Activated CD8-positive, alpha-beta T cell treated with anti-CD3 and anti-CD28 coated beads, Interleukin-2, amount 10 ng/mL, durations not matched to agents 7 days and 5 days (primary cell): ENCODE results near the gene BNIPL. TPM values are rescaled to one million over a fixed set of nuclear protein-coding genes. Genes with fewer than 3 reads are reported as not detected.
A peak's percentile ranks its signal among the peaks of the same experiment; 100 is the strongest.

Source experiments
- ATAC-seq: fragments of 150-1000 bp; cut with Tn5 transposase; one replicate; pipeline ENCODE4 v1.10.0; 2021; ENCODE audit warnings: moderate library complexity
- CTCF ChIA-PET: fragments of 350-600 bp; sonication (Branson Sonifier 250); formaldehyde crosslinking; loops from one replicate; lab custom pipeline; 2021; ENCODE audit warnings: antibody characterized with exemption; lab: Charles Lee
- POLR2A ChIA-PET: fragments of 350-600 bp; sonication (Branson Sonifier 250); formaldehyde crosslinking; loops from one replicate; lab custom pipeline; 2021; ENCODE audit warnings: antibody characterized with exemption; lab: Charles Lee
- DNase-seq: peaks from one replicate; pipeline ENCODE4 v3.0.0-alpha.2; 2020
- H3K27ac Mint-ChIP-seq: one replicate; pipeline ENCODE4 v1.8.0; 2021; ENCODE audit warnings: mild to moderate bottlenecking, mixed read lengths
- H3K27me3 Mint-ChIP-seq: one replicate; pipeline ENCODE4 v1.8.0; 2021; ENCODE audit warnings: low read depth, mixed read lengths
- H3K36me3 Mint-ChIP-seq: one replicate; pipeline ENCODE4 v1.8.0; 2021; ENCODE audit warnings: low read depth, mixed read lengths
- H3K4me1 Mint-ChIP-seq: one replicate; pipeline ENCODE4 v1.8.0; 2021; ENCODE audit warnings: low read depth, mixed read lengths
- H3K4me3 Mint-ChIP-seq: one replicate; pipeline ENCODE4 v1.8.0; 2021; ENCODE audit warnings: mild to moderate bottlenecking, mixed read lengths
- H3K9me3 Mint-ChIP-seq: one replicate; pipeline ENCODE4 v1.8.0; 2022; ENCODE audit warnings: mixed read lengths; ENCODE audit not compliant: insufficient read depth
- total RNA-seq, 2 experiments: library from RNA; stranded (reverse); gene quantifications; one replicate each; pipeline ENCODE4 v1.2.3, GENCODE V29; 2021

The BNIPL gene
- total RNA-seq, 2 experiments from 2014 or later, result 1.1 to 1.8 TPM

DNA sequence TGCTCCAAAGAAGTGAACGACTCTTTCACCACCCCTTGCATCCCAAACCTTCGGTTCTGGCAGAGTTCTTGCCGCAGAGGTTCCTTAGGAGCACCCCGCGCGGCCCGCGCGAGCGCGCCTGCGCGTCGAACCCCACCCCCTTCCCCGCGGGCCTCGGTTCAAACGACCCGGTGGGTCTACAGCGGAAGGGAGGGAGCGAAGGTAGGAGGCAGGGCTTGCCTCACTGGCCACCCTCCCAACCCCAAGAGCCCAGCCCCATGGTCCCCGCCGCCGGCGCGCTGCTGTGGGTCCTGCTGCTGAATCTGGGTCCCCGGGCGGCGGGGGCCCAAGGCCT is 11.2 kb downstream of the BNIPL start, which contains the start of gene C1orf56:
TSS of gene C1orf56 (plus strand) at position 161 of the 334 bp plus-strand sequence. CDS start at position 258, 97 bp downstream.
- CTCF ChIA-PET, result interaction anchor here (0.7 to 7.8 kb wide), 14 partner anchors 9 to 204 kb away, joined by 3 to 77 read pairs (median 5); partner anchors contain the start of genes ANXA9, CDC42SE1, MINDY1 and MLLT11
- H3K27ac Mint-ChIP-seq, result peak within 1 kb of the TSS; percentile 90
- peaks cover 28% of the 10 kb centered on the region for H3K36me3 Mint-ChIP-seq
- no peaks in the 10 kb centered on the region for H3K27me3 Mint-ChIP-seq
- no peaks in the 10 kb centered on the region for H3K9me3 Mint-ChIP-seq
- POLR2A ChIA-PET, result interaction anchor here (1.0 to 4.0 kb wide), 7 partner anchors 11 to 299 kb away, joined by 3 to 32 read pairs (median 4); partner anchors contain the start of genes CDC42SE1, MINDY1, MLLT11 and RFX5
- DNase-seq (peak; percentile 68), ATAC-seq (peak; percentile 64)
- peaks cover 53% of the 10 kb centered on the region for H3K4me1 Mint-ChIP-seq
- H3K4me3 Mint-ChIP-seq, result peak within 1 kb of the TSS; percentile 89

GRCh38 chr1:151047925-151048644 is 11.7 kb downstream of the BNIPL start:
- H3K9me3 Mint-ChIP-seq, result no peaks in the 10 kb centered on the region
- ChIA-PET POLR2A (interaction anchor here (1.0 to 4.0 kb wide), 7 partner anchors 10 to 299 kb away, joined by 3 to 32 read pairs (median 4); partner anchors contain the start of genes CDC42SE1, MINDY1, MLLT11 and RFX5), CTCF (interaction anchor here (0.7 to 7.8 kb wide), 16 partner anchors 12 to 204 kb away, joined by 3 to 77 read pairs (median 5); partner anchors contain the start of genes ANXA9, CDC42SE1, MINDY1 and MLLT11)
- H3K27me3 Mint-ChIP-seq, result no peaks in the 10 kb centered on the region
- H3K27ac Mint-ChIP-seq, result peak overlapping the region; percentile 90
- DNase-seq (peak; percentile 78), ATAC-seq (peak; percentile 80)
- peaks cover 34% of the 10 kb centered on the region for H3K36me3 Mint-ChIP-seq
- peak overlapping the region; percentile 89 for H3K4me3 Mint-ChIP-seq
- H3K4me1 Mint-ChIP-seq, result peaks cover 48% of the 10 kb centered on the region

GRCh38 chr1:151048645-151049032 is 12.3 kb downstream of the BNIPL start:
- Mint-ChIP-seq H3K9me3 (no peaks in the 10 kb centered on the region), H3K27ac (peak overlapping the region; percentile 90), H3K36me3 (peaks cover 39% of the 10 kb centered on the region), H3K4me3 (peak overlapping the region; percentile 89), H3K27me3 (no peaks in the 10 kb centered on the region), H3K4me1 (peaks cover 43% of the 10 kb centered on the region)
- POLR2A ChIA-PET, result interaction anchor here (1.0 to 4.0 kb wide), 4 partner anchors 10 to 233 kb away, joined by 3 to 32 read pairs (median 4); partner anchors contain the start of genes CDC42SE1 and MLLT11
- no peak for DNase-seq
- ATAC-seq, result no peak
- CTCF ChIA-PET, result interaction anchor here (0.7 to 7.8 kb wide), 12 partner anchors 11 to 93 kb away, joined by 3 to 77 read pairs (median 5); partner anchors contain the start of genes CDC42SE1, MINDY1 and MLLT11

DNA sequence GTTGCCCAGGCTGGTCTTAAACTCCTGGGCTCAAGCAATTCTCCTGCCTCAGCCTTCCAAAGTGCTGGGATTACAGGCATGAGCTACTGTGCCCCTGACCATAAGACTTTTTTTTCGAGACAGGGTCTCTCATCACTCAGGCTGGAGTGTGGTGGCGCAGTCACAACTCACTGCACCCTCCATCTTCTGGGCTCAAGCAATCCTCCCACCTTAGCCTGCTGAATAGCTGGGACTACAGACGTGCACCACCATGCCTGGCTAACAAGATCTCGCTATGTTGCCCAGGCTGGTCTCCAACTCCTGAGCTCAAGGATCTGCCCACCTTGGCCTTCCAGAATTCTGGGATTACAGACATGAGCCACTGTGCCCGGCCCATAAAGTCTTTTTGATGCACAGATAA is 13.1 kb downstream of the BNIPL start:
- Mint-ChIP-seq H3K9me3 (no peaks in the 10 kb centered on the region), H3K27ac (no peak overlapping the region), H3K36me3 (peaks cover 47% of the 10 kb centered on the region), H3K4me1 (peaks cover 46% of the 10 kb centered on the region), H3K27me3 (no peaks in the 10 kb centered on the region), H3K4me3 (no peak overlapping the region)
- DNase-seq (no peak), ATAC-seq (no peak)
- CTCF ChIA-PET, result interaction anchor here (1.2 to 7.8 kb wide), 3 partner anchors 11 to 106 kb away, joined by 3 to 77 read pairs (median 60); partner anchors contain the start of genes CDC42SE1 and MLLT11
- POLR2A ChIA-PET, result interaction anchor here (0.7 to 1.1 kb wide), 7 partner anchors 8 to 149 kb away, joined by 3 read pairs; partner anchors contain the start of genes CDC42SE1, GABPB2, PIP5K1A and VPS72

GRCh38 chr1:151050051-151050688 is 13.8 kb downstream of the BNIPL start:
- Mint-ChIP-seq H3K27me3 (no peaks in the 10 kb centered on the region), H3K4me1 (peaks cover 53% of the 10 kb centered on the region), H3K4me3 (no peak overlapping the region), H3K9me3 (no peaks in the 10 kb centered on the region), H3K27ac (peak overlapping the region; percentile 22), H3K36me3 (peaks cover 54% of the 10 kb centered on the region)
- ATAC-seq, result no peak
- no peak for DNase-seq
- ChIA-PET POLR2A (interaction anchor here (0.7 to 1.1 kb wide), 8 partner anchors 7 to 149 kb away, joined by 3 read pairs; partner anchors contain the start of genes CDC42SE1, GABPB2, PIP5K1A and VPS72), CTCF (interaction anchor here (1.2 to 7.8 kb wide), 3 partner anchors 10 to 105 kb away, joined by 3 to 77 read pairs (median 60); partner anchors contain the start of genes CDC42SE1 and MLLT11)

DNA sequence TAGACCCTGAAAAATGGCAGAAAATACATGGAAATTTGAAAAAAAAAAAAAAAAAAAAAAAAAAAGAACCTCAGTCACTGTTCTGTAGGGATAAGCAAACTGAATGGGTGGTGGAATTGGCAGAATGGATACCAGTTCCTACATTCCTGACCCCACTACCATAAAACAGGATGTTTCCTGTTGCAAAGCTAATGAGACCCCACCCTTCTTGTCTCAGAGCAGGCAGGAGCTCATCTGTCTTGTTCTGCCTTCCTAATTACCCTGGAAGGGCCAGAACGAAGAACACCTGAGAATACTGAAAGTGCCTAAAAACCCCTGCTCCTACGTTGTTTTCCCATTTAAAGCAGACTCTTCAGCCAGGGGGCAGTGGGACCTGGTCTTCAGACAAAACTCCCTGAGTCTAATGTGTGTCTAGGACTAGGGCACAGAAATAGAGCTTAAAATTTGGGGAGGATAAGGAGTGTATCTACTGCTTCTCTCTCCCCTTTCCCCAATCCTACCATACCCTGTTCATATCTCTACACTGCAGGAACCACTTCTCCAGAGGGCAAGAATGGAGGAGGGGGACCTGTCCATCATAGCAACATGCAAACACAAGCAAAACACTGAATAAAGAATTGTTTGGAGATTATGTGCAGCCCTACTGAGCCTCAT is 15.1 kb downstream of the BNIPL start:
- Mint-ChIP-seq H3K27me3 (no peaks in the 10 kb centered on the region), H3K36me3 (peaks cover 68% of the 10 kb centered on the region), H3K27ac (peak overlapping the region; percentile 52), H3K4me1 (peaks cover 62% of the 10 kb centered on the region), H3K9me3 (no peaks in the 10 kb centered on the region), H3K4me3 (no peak overlapping the region)
- no peak for ATAC-seq
- DNase-seq, result no peak
- ChIA-PET CTCF (interaction anchor here (1.5 to 6.4 kb wide), 3 partner anchors 9 to 55 kb away, joined by 3 to 77 read pairs (median 4); partner anchors contain the start of genes CDC42SE1 and MLLT11), POLR2A (interaction anchor here (0.6 to 1.1 kb wide), 3 partner anchors 20 to 81 kb away, joined by 3 read pairs; partner anchors contain the start of gene GABPB2)

GRCh38 chr1:151054971-151055547 is 18.7 kb downstream of the BNIPL start:
- H3K27ac Mint-ChIP-seq, result peak overlapping the region; percentile 96
- POLR2A ChIA-PET, result interaction anchor here (0.7 to 1.6 kb wide), 3 partner anchors 16 to 74 kb away, joined by 3 to 4 read pairs (median 3); partner anchors contain the start of gene GABPB2
- peak overlapping the region; percentile 94 for H3K4me3 Mint-ChIP-seq
- ATAC-seq, result no peak
- H3K36me3 Mint-ChIP-seq, result peaks cover 90% of the 10 kb centered on the region
- no peaks in the 10 kb centered on the region for H3K27me3 Mint-ChIP-seq
- CTCF ChIA-PET, result interaction anchor here (1.8 to 4.7 kb wide), 4 partner anchors 16 to 59 kb away, joined by 5 to 20 read pairs (median 14); partner anchors contain the start of genes GABPB2 and MINDY1
- H3K9me3 Mint-ChIP-seq, result no peaks in the 10 kb centered on the region
- H3K4me1 Mint-ChIP-seq, result peaks cover 44% of the 10 kb centered on the region
- no peak for DNase-seq

DNA sequence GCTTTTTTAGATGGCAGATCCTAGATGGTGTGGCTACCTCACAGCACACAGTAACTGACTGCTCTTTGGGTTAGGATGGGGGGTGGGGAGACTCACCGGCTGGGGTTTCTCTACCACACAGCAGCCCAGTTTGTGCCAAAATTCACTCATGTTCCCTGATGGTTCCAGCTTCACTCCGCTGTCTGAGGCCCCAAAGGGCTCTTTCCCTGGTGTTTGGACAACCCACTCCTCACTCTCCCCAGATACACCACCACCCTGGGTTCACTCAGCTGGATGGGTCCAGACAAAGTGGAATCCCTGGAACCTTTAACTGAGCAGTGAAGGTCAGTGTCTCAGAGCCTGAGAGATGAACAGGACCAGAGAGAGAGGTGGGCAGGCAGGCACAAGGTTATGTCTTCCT is 19.2 kb downstream of the BNIPL start:
- POLR2A ChIA-PET, result interaction anchor here (1.0 to 1.6 kb wide), 2 partner anchors 15 to 74 kb away, joined by 3 to 4 read pairs; partner anchors contain the start of gene GABPB2
- no peak for DNase-seq
- Mint-ChIP-seq H3K4me3 (peak overlapping the region; percentile 94), H3K27me3 (no peaks in the 10 kb centered on the region), H3K36me3 (peaks cover 86% of the 10 kb centered on the region), H3K4me1 (peaks cover 48% of the 10 kb centered on the region), H3K27ac (peak overlapping the region; percentile 96), H3K9me3 (no peaks in the 10 kb centered on the region)
- CTCF ChIA-PET, result interaction anchor here (1.0 to 4.7 kb wide), 5 partner anchors 8 to 60 kb away, joined by 4 to 20 read pairs (median 10); partner anchors contain the start of genes GABPB2 and MINDY1
- no peak for ATAC-seq

- ATAC-seq (peak; percentile 32), DNase-seq (peak; percentile 57)
- Mint-ChIP-seq H3K36me3 (peaks cover 81% of the 10 kb centered on the region), H3K4me1 (peaks cover 54% of the 10 kb centered on the region), H3K27ac (peak overlapping the region; percentile 96), H3K4me3 (peak overlapping the region; percentile 94), H3K27me3 (no peaks in the 10 kb centered on the region), H3K9me3 (no peaks in the 10 kb centered on the region)
- ChIA-PET POLR2A (interaction anchor here (1.0 to 4.5 kb wide), 4 partner anchors 9 to 75 kb away, joined by 3 to 32 read pairs (median 8); partner anchors contain the start of genes C1orf56 and GABPB2), CTCF (interaction anchor here (0.6 to 4.7 kb wide), 6 partner anchors 9 to 78 kb away, joined by 3 to 20 read pairs (median 8); partner anchors contain the start of genes GABPB2 and MINDY1)
These were observed 19.8 kb downstream of the BNIPL start for GRCh38 chr1:151056149-151056548.

DNA sequence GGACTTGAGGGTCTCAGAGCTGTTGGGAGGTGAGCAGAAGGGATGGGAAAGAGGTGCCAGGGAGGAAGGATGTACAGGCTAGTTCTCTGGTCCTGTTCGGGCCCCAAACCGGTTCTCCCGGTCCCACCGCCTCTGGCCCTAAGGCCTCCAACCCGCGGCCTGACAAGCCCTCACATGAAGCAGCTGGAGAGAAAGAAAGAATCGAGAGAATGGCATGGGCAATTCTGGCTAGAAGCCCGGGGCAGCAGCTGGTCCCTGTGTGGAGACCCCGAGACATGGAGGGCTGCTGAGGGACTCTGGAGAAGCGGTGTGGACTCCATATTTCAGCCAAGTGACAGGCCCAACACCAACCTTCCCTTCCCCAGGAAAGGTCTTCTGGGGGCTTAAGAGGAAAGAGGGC is 22.3 kb downstream of the BNIPL start:
- CTCF ChIA-PET, result interaction anchor here (0.6 to 6.7 kb wide), 11 partner anchors 9 to 101 kb away, joined by 3 to 77 read pairs (median 9); partner anchors contain the start of genes C1orf56, GABPB2, MINDY1 and TNFAIP8L2
- H3K4me1 Mint-ChIP-seq, result peaks cover 57% of the 10 kb centered on the region

More for the DNA sequence above, 22.3 kb downstream of the BNIPL start:
- Mint-ChIP-seq H3K4me3 (peak overlapping the region; percentile 94), H3K36me3 (peaks cover 59% of the 10 kb centered on the region), H3K27me3 (no peaks in the 10 kb centered on the region), H3K9me3 (no peaks in the 10 kb centered on the region), H3K27ac (peak overlapping the region; percentile 96)
- ATAC-seq (no peak), DNase-seq (peak; percentile 44)
- POLR2A ChIA-PET, result interaction anchor here (0.6 to 5.8 kb wide), 11 partner anchors 9 to 223 kb away, joined by 3 to 51 read pairs (median 5); partner anchors contain the start of genes C1orf56, GABPB2, PIP5K1A and TNFAIP8L2
